Frontal cortex (tissue), 4 donors: ENCODE results near the gene RFX8. TPM values are rescaled to one million over a fixed set of nuclear protein-coding genes. Genes with fewer than 3 reads are reported as not detected.
"Not testable (repeated sequence)": the region's sequence is repeated elsewhere in the genome, so short reads cannot be mapped to it uniquely, and the experiment has no call there.

ENCODE experiments used
- DNase-seq, 2 donors: peaks; one replicate each; pipeline ENCODE4 v3.0.0; 2012; ENCODE audit warnings: low spot score in 2 of 2
- FAIRE-seq: peaks from 2 replicates; lab custom pipeline; 2012; peaks lifted over from hg19 to GRCh38; lab: Jason Lieb, UNC
- total RNA-seq: library from RNA; depleted of rRNA; stranded (reverse); fragments of >200 nt; gene quantifications from one replicate; pipeline ENCODE4 v1.2.3, GENCODE V29; 2014
- donor health status: control.
- donor health status: control.
- donor health status: control.

The RFX8 gene
- total RNA-seq, 1 donor from 2014 or later, result 0.41 TPM

- DNase-seq, result no peak
- FAIRE-seq, result no peak
Measured at GRCh38 chr2:101450965-101451364, 23.9 kb downstream of the RFX8 start.

- FAIRE-seq, result no peak
- DNase-seq, result no peak
Measured at GRCh38 chr2:101446869-101447268, 28.0 kb downstream of the RFX8 start.

- DNase-seq (no peak), FAIRE-seq (no peak)
Measured at GRCh38 chr2:101442667-101443061, 32.2 kb downstream of the RFX8 start.

GRCh38 chr2:101442042-101442666 lies 32.8 kb downstream of the RFX8 start:
- FAIRE-seq, result no peak
- DNase-seq, result no peak

- no peak for DNase-seq
- no peak for FAIRE-seq
Measured at GRCh38 chr2:101440127-101440738, 34.7 kb downstream of the RFX8 start.

- no peak for DNase-seq
- FAIRE-seq, result no peak
Measured at GRCh38 chr2:101439716-101440115, 35.2 kb downstream of the RFX8 start.

- not testable (repeated sequence) for FAIRE-seq, DNase-seq
Measured at GRCh38 chr2:101438555-101438954, 36.4 kb downstream of the RFX8 start.

GRCh38 chr2:101435001-101435862 lies 39.7 kb downstream of the RFX8 start:
- FAIRE-seq, result no peak
- DNase-seq, result peak in 1 of 2 donors; percentile 34

GRCh38 chr2:101433465-101433864 lies 41.4 kb downstream of the RFX8 start:
- FAIRE-seq, result no peak
- no peak for DNase-seq

- DNase-seq (no peak), FAIRE-seq (no peak)
Measured at GRCh38 chr2:101432411-101433181, 42.3 kb downstream of the RFX8 start.

- no peak for FAIRE-seq
- DNase-seq, result no peak
Measured at GRCh38 chr2:101431486-101431885, 43.4 kb downstream of the RFX8 start.

- DNase-seq (no peak), FAIRE-seq (no peak)
Measured at GRCh38 chr2:101430156-101430555, 44.8 kb downstream of the RFX8 start.

GRCh38 chr2:101429453-101429852 lies 45.5 kb downstream of the RFX8 start:
- DNase-seq (no peak), FAIRE-seq (no peak)

GRCh38 chr2:101428422-101429176 lies 46.3 kb downstream of the RFX8 start:
- DNase-seq (no peak), FAIRE-seq (no peak)

GRCh38 chr2:101427743-101428142 lies 47.2 kb downstream of the RFX8 start:
- no peak for FAIRE-seq
- DNase-seq, result no peak

- FAIRE-seq (no peak), DNase-seq (no peak)
Measured at GRCh38 chr2:101427240-101427639, 47.7 kb downstream of the RFX8 start.

- DNase-seq (no peak), FAIRE-seq (no peak)
Measured at GRCh38 chr2:101426822-101427221, 48.1 kb downstream of the RFX8 start.

- FAIRE-seq, result no peak
- no peak for DNase-seq
Measured at GRCh38 chr2:101420623-101421022, 54.3 kb downstream of the RFX8 start.

- DNase-seq, result peak in 1 of 2 donors; percentile 51
- FAIRE-seq, result no peak
Measured at GRCh38 chr2:101419096-101419663, 55.7 kb downstream of the RFX8 start.
